HG03565 (cell line): ENCODE measurements around the gene WTAP.
"Not testable (repeated sequence)": the region's sequence is repeated elsewhere in the genome, so short reads cannot be mapped to it uniquely, and the experiment has no call there.

Experiments
- ATAC-seq: cut with Tn5 transposase; IDR thresholded peaks from one replicate; pipeline ENCODE4 v1.9.1; 2021; ENCODE audit warnings: mild to moderate bottlenecking, moderate library complexity; ENCODE audit not compliant: unreplicated experiment

Gene WTAP

GRCh38 chr6:159693128-159693893 lies 34.0 kb upstream of the WTAP start, which contains the start of gene SOD2:
Gene SOD2 (minus strand): TSS chr6:159693241. CDS start chr6:159693167, 74 bp downstream.
- ATAC-seq: peak; percentile 63

- peak; percentile 1 for ATAC-seq
Observed at GRCh38 chr6:159693894-159694545, 33.3 kb upstream of the WTAP start.

- no peak for ATAC-seq
Observed at GRCh38 chr6:159695984-159696383, 31.3 kb upstream of the WTAP start.

GRCh38 chr6:159700970-159701369 lies 26.3 kb upstream of the WTAP start:
- ATAC-seq: no peak

GRCh38 chr6:159701413-159701999 lies 25.8 kb upstream of the WTAP start:
- ATAC-seq: no peak

GRCh38 chr6:159710603-159711002 lies 16.7 kb upstream of the WTAP start:
- not testable (repeated sequence) for ATAC-seq

GRCh38 chr6:159712389-159712788 lies 14.9 kb upstream of the WTAP start:
- not testable (repeated sequence) for ATAC-seq

GRCh38 chr6:159713984-159714383 lies 13.3 kb upstream of the WTAP start:
- no peak for ATAC-seq

GRCh38 chr6:159714404-159714803 lies 12.9 kb upstream of the WTAP start:
- no peak for ATAC-seq

GRCh38 chr6:159715166-159715565 lies 12.1 kb upstream of the WTAP start:
- no peak for ATAC-seq

GRCh38 chr6:159715605-159716004 lies 11.7 kb upstream of the WTAP start:
- ATAC-seq: no peak

- ATAC-seq: no peak
Observed at GRCh38 chr6:159716247-159717096, 10.8 kb upstream of the WTAP start.

GRCh38 chr6:159718634-159719033 lies 8.7 kb upstream of the WTAP start:
- ATAC-seq: no peak

GRCh38 chr6:159719287-159719686 lies 8.0 kb upstream of the WTAP start:
- ATAC-seq: no peak

- no peak for ATAC-seq
Observed at GRCh38 chr6:159720708-159721107, 6.6 kb upstream of the WTAP start.

GRCh38 chr6:159721981-159722380 lies 5.3 kb upstream of the WTAP start:
- not testable (repeated sequence) for ATAC-seq

GRCh38 chr6:159722655-159723054 lies 4.7 kb upstream of the WTAP start:
- no peak for ATAC-seq

- ATAC-seq: no peak
Observed at GRCh38 chr6:159723259-159723658, 4.0 kb upstream of the WTAP start.

GRCh38 chr6:159724778-159725177 lies 2.5 kb upstream of the WTAP start:
- ATAC-seq: no peak

GRCh38 chr6:159725208-159725607 lies 2.1 kb upstream of the WTAP start:
- ATAC-seq: not testable (repeated sequence)
